CD8-positive, alpha-beta memory T cell (primary cell): Measurements from ENCODE around the gene PTPRO. TPM values are rescaled to one million over a fixed set of nuclear protein-coding genes. Genes with fewer than 3 reads are reported as not detected.

Experiments used
- CTCF ChIA-PET: fragments of 350-600 bp; sonication (Branson Sonifier 250); formaldehyde crosslinking; loops from one replicate; lab custom pipeline; 2021; ENCODE audit warnings: antibody characterized with exemption; lab: Charles Lee
- POLR2A ChIA-PET: fragments of 350-600 bp; sonication (Branson Sonifier 250); formaldehyde crosslinking; loops from one replicate; lab custom pipeline; 2021; ENCODE audit warnings: antibody characterized with exemption; lab: Charles Lee
- DNase-seq, 5 donors: peaks; one replicate each; pipeline versions ENCODE4 v3.0.0 to v3.0.0-alpha.2; 2020 to 2022; ENCODE audit warnings: mixed read lengths in 1 of 5
- H3K27ac ChIP-seq: one replicate; pipeline ENCODE4 v1.7.0; 2013; ENCODE audit warnings: low read depth, mild to moderate bottlenecking, low read length, moderate library complexity
- H3K27me3 ChIP-seq: 2 replicates; pipeline ENCODE4 v1.7.0; 2013; ENCODE audit warnings: low read length, mild to moderate bottlenecking; ENCODE audit not compliant: insufficient read depth, poor library complexity, severe bottlenecking
- H3K36me3 ChIP-seq: 2 replicates; pipeline ENCODE4 v1.7.0; 2013; ENCODE audit warnings: mild to moderate bottlenecking, low read length, moderate library complexity; ENCODE audit not compliant: insufficient read depth
- H3K4me1 ChIP-seq: 2 replicates; pipeline ENCODE4 v1.7.0; 2013; ENCODE audit warnings: mild to moderate bottlenecking, low read length, moderate library complexity; ENCODE audit not compliant: insufficient read depth
- H3K4me3 ChIP-seq: 2 replicates; pipeline ENCODE4 v1.7.0; 2013; ENCODE audit warnings: mild to moderate bottlenecking, low read length
- H3K9me3 ChIP-seq: 2 replicates; pipeline ENCODE4 v1.7.0; 2013; ENCODE audit warnings: mild to moderate bottlenecking, low read length
- H3K27ac Mint-ChIP-seq, 8 donors: one replicate each; pipeline ENCODE4 v1.8.0; 2020 to 2021; ENCODE audit warnings: mixed read lengths in 8 of 8, mild to moderate bottlenecking in 6 of 8, inconsistent platforms in 3 of 8, moderate library complexity in 3 of 8
- H3K27me3 Mint-ChIP-seq, 2 donors: one replicate each; pipeline ENCODE4 v1.8.0; 2020 to 2021; ENCODE audit warnings: mixed read lengths in 2 of 2, mild to moderate bottlenecking in 1 of 2, moderate library complexity in 1 of 2
- H3K36me3 Mint-ChIP-seq, 3 donors: one replicate each; pipeline ENCODE4 v1.8.0; 2020 to 2021; ENCODE audit warnings: mixed read lengths in 3 of 3, inconsistent platforms in 1 of 3, mild to moderate bottlenecking in 1 of 3
- H3K4me1 Mint-ChIP-seq, 3 donors: one replicate each; pipeline ENCODE4 v1.8.0; 2020 to 2021; ENCODE audit warnings: mixed read lengths in 3 of 3, inconsistent platforms in 1 of 3, mild to moderate bottlenecking in 1 of 3
- H3K4me3 Mint-ChIP-seq, 7 donors: one replicate each; pipeline ENCODE4 v1.8.0; 2020 to 2021; ENCODE audit warnings: mixed read lengths in 7 of 7, mild to moderate bottlenecking in 6 of 7, moderate library complexity in 4 of 7, inconsistent platforms in 2 of 7
- H3K9me3 Mint-ChIP-seq, 5 donors: one replicate each; pipeline ENCODE4 v1.8.0; 2020 to 2022; ENCODE audit warnings: mixed read lengths in 5 of 5, mild to moderate bottlenecking in 3 of 5, moderate library complexity in 2 of 5, inconsistent platforms in 1 of 5
- polyA plus RNA-seq: library from polyadenylated mRNA; unstranded; fragments of 300-500 nt; fragmentation: Illumina TruSeq; gene quantifications from one replicate; pipeline ENCODE4 v1.2.3, GENCODE V29; 2021
- total RNA-seq, 2 experiments: library from RNA; stranded (reverse); gene quantifications; one replicate each; pipeline ENCODE4 v1.2.3, GENCODE V29; 2021

The PTPRO gene
- total and polyA plus RNA-seq, 3 experiments from 2014 or later: 0.27 to 0.48 (median 0.47) TPM

- no peaks in the 10 kb centered on the region for H3K36me3 Mint-ChIP-seq
- no peaks in the 10 kb centered on the region for H3K4me1 Mint-ChIP-seq
- no peaks in the 10 kb centered on the region for H3K9me3 ChIP-seq
- CTCF ChIA-PET: no interaction called here
- no peak overlapping the region for H3K4me3 ChIP-seq
- no peak overlapping the region for H3K27ac Mint-ChIP-seq
- H3K27ac ChIP-seq: no peak overlapping the region
- H3K4me1 ChIP-seq: no peaks in the 10 kb centered on the region
- H3K36me3 ChIP-seq: no peaks in the 10 kb centered on the region
- DNase-seq: no peak
- H3K27me3 Mint-ChIP-seq: peaks cover 0 to 1% of the 10 kb centered on the region in 2 donors
- H3K9me3 Mint-ChIP-seq: peaks cover 0 to 2% (median 0%) of the 10 kb centered on the region in 5 donors
- H3K4me3 Mint-ChIP-seq: no peak overlapping the region
- no peaks in the 10 kb centered on the region for H3K27me3 ChIP-seq
- POLR2A ChIA-PET: no interaction called here
Measured at GRCh38 chr12:15356951-15357364, 34.6 kb downstream of the PTPRO start.

GRCh38 chr12:15364221-15365160, 42.2 kb downstream of the PTPRO start:
- Mint-ChIP-seq H3K4me1 (no peaks in the 10 kb centered on the region), H3K27me3 (peaks cover 0 to 6% of the 10 kb centered on the region in 2 donors), H3K36me3 (no peaks in the 10 kb centered on the region), H3K27ac (no peak overlapping the region), H3K4me3 (no peak overlapping the region), H3K9me3 (peaks cover 0 to 3% (median 0%) of the 10 kb centered on the region in 5 donors)
- ChIA-PET CTCF (no interaction called here), POLR2A (no interaction called here)
- no peak for DNase-seq
- H3K36me3 ChIP-seq: no peaks in the 10 kb centered on the region
- H3K4me1 ChIP-seq: no peaks in the 10 kb centered on the region
- no peak overlapping the region for H3K4me3 ChIP-seq
- H3K27ac ChIP-seq: no peak overlapping the region
- H3K27me3 ChIP-seq: no peaks in the 10 kb centered on the region
- H3K9me3 ChIP-seq: no peaks in the 10 kb centered on the region

GRCh38 chr12:15368812-15369211, 46.5 kb downstream of the PTPRO start:
- Histone ChIP-seq H3K4me3 (no peak overlapping the region), H3K27ac (no peak overlapping the region), H3K4me1 (no peaks in the 10 kb centered on the region), H3K36me3 (no peaks in the 10 kb centered on the region), H3K9me3 (no peaks in the 10 kb centered on the region), H3K27me3 (no peaks in the 10 kb centered on the region)
- Mint-ChIP-seq H3K36me3 (no peaks in the 10 kb centered on the region), H3K4me1 (no peaks in the 10 kb centered on the region), H3K27me3 (peaks cover 0 to 6% of the 10 kb centered on the region in 2 donors), H3K4me3 (no peak overlapping the region), H3K27ac (peak overlapping the region in 1 of 8 donors; percentile 21), H3K9me3 (peaks cover 0 to 5% (median 1%) of the 10 kb centered on the region in 5 donors)
- POLR2A ChIA-PET: no interaction called here
- no peak for DNase-seq
- CTCF ChIA-PET: no interaction called here

GRCh38 chr12:15372352-15372751, 50.0 kb downstream of the PTPRO start:
- no peak overlapping the region for H3K27ac Mint-ChIP-seq
- peaks cover 8 to 23% (median 14%) of the 10 kb centered on the region in 5 donors for H3K9me3 Mint-ChIP-seq
- Histone ChIP-seq H3K4me3 (no peak overlapping the region), H3K27me3 (no peaks in the 10 kb centered on the region), H3K27ac (no peak overlapping the region), H3K4me1 (no peaks in the 10 kb centered on the region), H3K36me3 (no peaks in the 10 kb centered on the region), H3K9me3 (no peaks in the 10 kb centered on the region)
- DNase-seq: no peak
- no peak overlapping the region for H3K4me3 Mint-ChIP-seq
- no peaks in the 10 kb centered on the region for H3K36me3 Mint-ChIP-seq
- H3K27me3 Mint-ChIP-seq: peaks cover 0 to 2% of the 10 kb centered on the region in 2 donors
- POLR2A ChIA-PET: no interaction called here
- CTCF ChIA-PET: no interaction called here
- H3K4me1 Mint-ChIP-seq: no peaks in the 10 kb centered on the region

- ChIA-PET POLR2A (no interaction called here), CTCF (no interaction called here)
- no peak overlapping the region for H3K4me3 Mint-ChIP-seq
- H3K36me3 Mint-ChIP-seq: no peaks in the 10 kb centered on the region
- H3K27me3 Mint-ChIP-seq: no peaks in the 10 kb centered on the region
- no peaks in the 10 kb centered on the region for H3K4me1 Mint-ChIP-seq
- Histone ChIP-seq H3K4me3 (no peak overlapping the region), H3K9me3 (no peaks in the 10 kb centered on the region), H3K27ac (no peak overlapping the region), H3K36me3 (no peaks in the 10 kb centered on the region), H3K4me1 (no peaks in the 10 kb centered on the region), H3K27me3 (no peaks in the 10 kb centered on the region)
- peaks cover 0 to 2% (median 0%) of the 10 kb centered on the region in 5 donors for H3K9me3 Mint-ChIP-seq
- DNase-seq: no peak
- H3K27ac Mint-ChIP-seq: no peak overlapping the region
Measured at GRCh38 chr12:15387772-15388171, 65.5 kb downstream of the PTPRO start.

- Mint-ChIP-seq H3K27me3 (no peaks in the 10 kb centered on the region), H3K4me3 (no peak overlapping the region), H3K27ac (no peak overlapping the region), H3K36me3 (no peaks in the 10 kb centered on the region), H3K9me3 (peaks cover 0 to 2% (median 0%) of the 10 kb centered on the region in 5 donors), H3K4me1 (no peaks in the 10 kb centered on the region)
- H3K27ac ChIP-seq: no peak overlapping the region
- DNase-seq: no peak
- no peaks in the 10 kb centered on the region for H3K27me3 ChIP-seq
- no peaks in the 10 kb centered on the region for H3K9me3 ChIP-seq
- no peaks in the 10 kb centered on the region for H3K36me3 ChIP-seq
- H3K4me1 ChIP-seq: no peaks in the 10 kb centered on the region
- CTCF ChIA-PET: no interaction called here
- POLR2A ChIA-PET: no interaction called here
- H3K4me3 ChIP-seq: no peak overlapping the region
Measured at GRCh38 chr12:15389561-15389960, 67.3 kb downstream of the PTPRO start.

GRCh38 chr12:15393037-15393436, 70.7 kb downstream of the PTPRO start:
- no peaks in the 10 kb centered on the region for H3K27me3 ChIP-seq
- no peaks in the 10 kb centered on the region for H3K36me3 ChIP-seq
- no peak overlapping the region for H3K4me3 ChIP-seq
- no peaks in the 10 kb centered on the region for H3K27me3 Mint-ChIP-seq
- H3K4me1 ChIP-seq: no peaks in the 10 kb centered on the region
- DNase-seq: no peak
- H3K9me3 ChIP-seq: no peaks in the 10 kb centered on the region
- no peak overlapping the region for H3K27ac ChIP-seq
- POLR2A ChIA-PET: no interaction called here
- CTCF ChIA-PET: no interaction called here
- no peaks in the 10 kb centered on the region for H3K4me1 Mint-ChIP-seq
- H3K36me3 Mint-ChIP-seq: no peaks in the 10 kb centered on the region
- no peak overlapping the region for H3K4me3 Mint-ChIP-seq
- H3K27ac Mint-ChIP-seq: no peak overlapping the region
- peaks cover 0 to 2% (median 0%) of the 10 kb centered on the region in 5 donors for H3K9me3 Mint-ChIP-seq

- Mint-ChIP-seq H3K27me3 (no peaks in the 10 kb centered on the region), H3K9me3 (no peaks in the 10 kb centered on the region), H3K4me3 (no peak overlapping the region), H3K4me1 (no peaks in the 10 kb centered on the region), H3K27ac (no peak overlapping the region), H3K36me3 (no peaks in the 10 kb centered on the region)
- H3K4me1 ChIP-seq: no peaks in the 10 kb centered on the region
- POLR2A ChIA-PET: no interaction called here
- H3K27me3 ChIP-seq: no peaks in the 10 kb centered on the region
- CTCF ChIA-PET: no interaction called here
- no peaks in the 10 kb centered on the region for H3K36me3 ChIP-seq
- no peak overlapping the region for H3K4me3 ChIP-seq
- DNase-seq: no peak
- H3K27ac ChIP-seq: no peak overlapping the region
- H3K9me3 ChIP-seq: no peaks in the 10 kb centered on the region
Measured at GRCh38 chr12:15393995-15394394, 71.7 kb downstream of the PTPRO start.
